WTC11 (cell line): ENCODE results near the gene TP73. TPM values are rescaled to one million over a fixed set of nuclear protein-coding genes. Genes with fewer than 3 reads are reported as not detected.

Experiments
- ATAC-seq: fragments of 200-7000 bp; cut with Tn5 transposase; 2 replicates; pipeline ENCODE4 v1.10.0; 2021; ENCODE audit warnings: mild to moderate bottlenecking, moderate library complexity
- CTCF ChIA-PET: fragments of 300-600 bp; sonication (Branson Sonifier 250); formaldehyde crosslinking; loops from one replicate; lab custom pipeline; 2021; ENCODE audit warnings: antibody characterized with exemption; lab: Charles Lee
- POLR2A ChIA-PET: fragments of 350-600 bp; sonication (Branson Sonifier 250); formaldehyde crosslinking; loops from one replicate; lab custom pipeline; 2021; ENCODE audit warnings: antibody characterized with exemption; lab: Charles Lee
- DNase-seq: peaks from one replicate; pipeline ENCODE4 v3.0.0; 2021; ENCODE audit warnings: low spot score
- H3K27ac Mint-ChIP-seq: 2 replicates; pipeline ENCODE4 v1.8.0; 2021; ENCODE audit warnings: mixed read lengths
- H3K27me3 Mint-ChIP-seq: 2 replicates; pipeline ENCODE4 v1.8.0; 2021; ENCODE audit warnings: low read depth, mild to moderate bottlenecking, moderate library complexity, mixed read lengths
- H3K36me3 Mint-ChIP-seq: 2 replicates; pipeline ENCODE4 v1.8.0; 2021; ENCODE audit warnings: mixed read lengths
- H3K4me1 Mint-ChIP-seq: 2 replicates; pipeline ENCODE4 v1.8.0; 2022; ENCODE audit warnings: mixed read lengths
- H3K4me3 Mint-ChIP-seq: 2 replicates; pipeline ENCODE4 v1.8.0; 2021; ENCODE audit warnings: mild to moderate bottlenecking, moderate library complexity, mixed read lengths
- H3K9me3 Mint-ChIP-seq: 2 replicates; pipeline ENCODE4 v1.8.0; 2021; ENCODE audit warnings: mixed read lengths
- CBFB ChIP-seq: sonication (generic); formaldehyde crosslinking; IDR thresholded peaks from 2 replicates; pipeline ENCODE4 v1.8.1; 2022; ENCODE audit warnings: mild to moderate bottlenecking, low read depth, missing genetic modification reagents
- E2F4 ChIP-seq: sonication (generic); formaldehyde crosslinking; IDR thresholded peaks from 2 replicates; pipeline ENCODE4 v1.8.1; 2022; ENCODE audit warnings: low read depth, mild to moderate bottlenecking, moderate library complexity, missing genetic modification reagents, borderline replicate concordance
- ELF4 ChIP-seq: sonication (generic); formaldehyde crosslinking; IDR thresholded peaks from 2 replicates; pipeline ENCODE4 v1.8.1; 2022; ENCODE audit warnings: low read depth, mild to moderate bottlenecking, moderate library complexity, missing genetic modification reagents
- ESRRA ChIP-seq: sonication (generic); formaldehyde crosslinking; IDR thresholded peaks from 2 replicates; pipeline ENCODE4 v1.8.1; 2022; ENCODE audit warnings: mild to moderate bottlenecking, missing genetic modification reagents, borderline replicate concordance
- FOXJ3 ChIP-seq: sonication (generic); formaldehyde crosslinking; IDR thresholded peaks from 2 replicates; pipeline ENCODE4 v1.9.0; 2021; ENCODE audit warnings: missing genetic modification reagents, mild to moderate bottlenecking, borderline replicate concordance
- FOXK1 ChIP-seq: sonication (generic); formaldehyde crosslinking; IDR thresholded peaks from 2 replicates; pipeline ENCODE4 v1.8.0; 2022; ENCODE audit warnings: mild to moderate bottlenecking, moderate library complexity, missing genetic modification reagents
- HMGA2 ChIP-seq: fragments of 250-450 bp; sonication (Bioruptor Pico); IDR thresholded peaks from 2 replicates; pipeline ENCODE4 v1.4.0; 2021; ENCODE audit warnings: mild to moderate bottlenecking, moderate library complexity
- IRF2 ChIP-seq: sonication (generic); formaldehyde crosslinking; IDR thresholded peaks from 2 replicates; pipeline ENCODE4 v1.8.0; 2022; ENCODE audit warnings: low read depth, missing genetic modification reagents, borderline replicate concordance
- KAT7 ChIP-seq: sonication (generic); formaldehyde crosslinking; IDR thresholded peaks from 2 replicates; pipeline ENCODE4 v1.8.1; 2023; ENCODE audit warnings: missing genetic modification reagents, mild to moderate bottlenecking, borderline replicate concordance
- MYBL2 ChIP-seq: sonication (generic); formaldehyde crosslinking; IDR thresholded peaks from 2 replicates; pipeline ENCODE4 v1.8.1; 2023; ENCODE audit warnings: mild to moderate bottlenecking, moderate library complexity, missing genetic modification reagents
- NR1H2 ChIP-seq: sonication (generic); formaldehyde crosslinking; IDR thresholded peaks from 2 replicates; pipeline ENCODE4 v1.9.0; 2021; ENCODE audit warnings: mild to moderate bottlenecking, moderate library complexity, missing genetic modification reagents
- PRRX2 ChIP-seq: fragments of 250-450 bp; sonication (Bioruptor Pico); IDR thresholded peaks from 2 replicates; pipeline ENCODE4 v1.8.0; 2021; ENCODE audit warnings: mild to moderate bottlenecking
- SMAD3 ChIP-seq: sonication (generic); formaldehyde crosslinking; IDR thresholded peaks from 2 replicates; pipeline ENCODE4 v1.8.0; 2022; ENCODE audit warnings: missing genetic modification reagents, mild to moderate bottlenecking, borderline replicate concordance
- SOX15 ChIP-seq: fragments of 250-450 bp; sonication (Bioruptor Pico); IDR thresholded peaks from 2 replicates; pipeline ENCODE4 v1.9.0; 2021; ENCODE audit warnings: mild to moderate bottlenecking
- SP1 ChIP-seq: sonication (generic); formaldehyde crosslinking; conservative IDR thresholded peaks from 2 replicates; pipeline ENCODE4 v1.8.1; 2022; ENCODE audit warnings: missing genetic modification reagents
- ZMAT4 ChIP-seq: fragments of 250-450 bp; sonication (Bioruptor Pico); IDR thresholded peaks from 2 replicates; pipeline ENCODE4 v1.9.0; 2021; ENCODE audit warnings: mild to moderate bottlenecking
- ZNF532 ChIP-seq: fragments of 250-450 bp; sonication (Bioruptor Pico); IDR thresholded peaks from 2 replicates; pipeline ENCODE4 v1.9.0; 2021; ENCODE audit warnings: mild to moderate bottlenecking, borderline replicate concordance
- total RNA-seq: library from RNA; stranded (reverse); gene quantifications from 3 replicates; pipeline ENCODE4 v1.2.3, GENCODE V29; 2021
- TF ChIP-seq, protein P1 (sequence below): sonication (generic); formaldehyde crosslinking; IDR thresholded peaks from 2 replicates; pipeline ENCODE4 v1.8.0; 2022; ENCODE audit warnings: mild to moderate bottlenecking, missing genetic modification reagents
- TF ChIP-seq, protein P2 (sequence below): sonication (generic); formaldehyde crosslinking; IDR thresholded peaks from 2 replicates; pipeline ENCODE4 v1.8.1; 2023; ENCODE audit warnings: mild to moderate bottlenecking, missing genetic modification reagents, borderline replicate concordance

The TP73 gene
- total RNA-seq, 1 experiment from 2014 or later = 5.7 TPM

DNA sequence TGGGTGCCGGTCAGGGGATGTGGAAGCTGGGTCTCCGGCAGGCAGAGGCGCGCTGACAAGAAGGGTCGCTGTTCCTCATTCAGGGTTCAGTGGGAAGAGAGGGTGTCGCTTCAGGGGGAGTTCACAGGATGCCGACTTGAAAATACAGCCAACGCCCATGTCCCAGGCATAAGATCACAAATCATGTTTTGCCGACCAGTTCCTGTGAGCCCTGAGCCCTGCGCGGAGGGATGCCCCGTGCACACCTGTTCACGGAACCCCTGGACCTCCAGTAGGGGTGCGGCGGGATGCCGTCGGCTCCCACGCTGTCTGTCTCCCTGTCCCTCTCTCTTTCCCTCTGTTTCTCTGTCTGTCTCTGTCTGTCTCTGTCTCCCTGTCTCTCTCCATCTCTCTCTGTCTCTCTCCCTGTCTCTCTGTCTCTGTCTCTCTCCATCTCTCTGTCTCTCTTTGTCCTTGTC, 26.8 kb downstream of the TP73 start (continued):
- TF ChIP-seq ZNF532 (CRISPR knock-in tag) (no peak), FOXJ3 (CRISPR knock-in tag) (no peak), ELF4 (no peak), MYBL2 (no peak)

GRCh38 chr1:3679799-3680453, 27.6 kb downstream of the TP73 start:
- ChIA-PET CTCF (interaction anchor here (0.6 kb wide), 1 partner anchor 64 kb away, joined by 3 read pairs; no protein-coding TSS in a partner anchor), POLR2A (no interaction called here)

More at GRCh38 chr1:3679799-3680453, 27.6 kb downstream of the TP73 start:
- TF ChIP-seq NR1H2 (CRISPR knock-in tag) (no peak), E2F4 (no peak), SP1 (no peak), SOX15 (no peak), FOXK1 (CRISPR knock-in tag) (no peak), IRF2 (CRISPR knock-in tag) (no peak), PRRX2 (no peak), ZMAT4 (CRISPR knock-in tag) (no peak), KAT7 (CRISPR knock-in tag) (no peak), SMAD3 (no peak), HMGA2 (CRISPR knock-in tag) (no peak), CBFB (CRISPR knock-in tag) (no peak), ESRRA (no peak)
- TF ChIP-seq, protein P1, sequence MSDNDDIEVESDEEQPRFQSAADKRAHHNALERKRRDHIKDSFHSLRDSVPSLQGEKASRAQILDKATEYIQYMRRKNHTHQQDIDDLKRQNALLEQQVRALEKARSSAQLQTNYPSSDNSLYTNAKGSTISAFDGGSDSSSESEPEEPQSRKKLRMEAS (CRISPR knock-in tag) = no peak
- TF ChIP-seq, protein P2, sequence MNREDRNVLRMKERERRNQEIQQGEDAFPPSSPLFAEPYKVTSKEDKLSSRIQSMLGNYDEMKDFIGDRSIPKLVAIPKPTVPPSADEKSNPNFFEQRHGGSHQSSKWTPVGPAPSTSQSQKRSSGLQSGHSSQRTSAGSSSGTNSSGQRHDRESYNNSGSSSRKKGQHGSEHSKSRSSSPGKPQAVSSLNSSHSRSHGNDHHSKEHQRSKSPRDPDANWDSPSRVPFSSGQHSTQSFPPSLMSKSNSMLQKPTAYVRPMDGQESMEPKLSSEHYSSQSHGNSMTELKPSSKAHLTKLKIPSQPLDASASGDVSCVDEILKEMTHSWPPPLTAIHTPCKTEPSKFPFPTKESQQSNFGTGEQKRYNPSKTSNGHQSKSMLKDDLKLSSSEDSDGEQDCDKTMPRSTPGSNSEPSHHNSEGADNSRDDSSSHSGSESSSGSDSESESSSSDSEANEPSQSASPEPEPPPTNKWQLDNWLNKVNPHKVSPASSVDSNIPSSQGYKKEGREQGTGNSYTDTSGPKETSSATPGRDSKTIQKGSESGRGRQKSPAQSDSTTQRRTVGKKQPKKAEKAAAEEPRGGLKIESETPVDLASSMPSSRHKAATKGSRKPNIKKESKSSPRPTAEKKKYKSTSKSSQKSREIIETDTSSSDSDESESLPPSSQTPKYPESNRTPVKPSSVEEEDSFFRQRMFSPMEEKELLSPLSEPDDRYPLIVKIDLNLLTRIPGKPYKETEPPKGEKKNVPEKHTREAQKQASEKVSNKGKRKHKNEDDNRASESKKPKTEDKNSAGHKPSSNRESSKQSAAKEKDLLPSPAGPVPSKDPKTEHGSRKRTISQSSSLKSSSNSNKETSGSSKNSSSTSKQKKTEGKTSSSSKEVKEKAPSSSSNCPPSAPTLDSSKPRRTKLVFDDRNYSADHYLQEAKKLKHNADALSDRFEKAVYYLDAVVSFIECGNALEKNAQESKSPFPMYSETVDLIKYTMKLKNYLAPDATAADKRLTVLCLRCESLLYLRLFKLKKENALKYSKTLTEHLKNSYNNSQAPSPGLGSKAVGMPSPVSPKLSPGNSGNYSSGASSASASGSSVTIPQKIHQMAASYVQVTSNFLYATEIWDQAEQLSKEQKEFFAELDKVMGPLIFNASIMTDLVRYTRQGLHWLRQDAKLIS = no peak
- H3K4me3 Mint-ChIP-seq = no peak overlapping the region
- H3K27me3 Mint-ChIP-seq = peaks cover 7% of the 10 kb centered on the region
- H3K4me1 Mint-ChIP-seq = peaks cover 15% of the 10 kb centered on the region
- H3K27ac Mint-ChIP-seq = no peak overlapping the region
- no peak for ATAC-seq
- peaks cover 6% of the 10 kb centered on the region; the same call in 1 of the 2 replicates for H3K9me3 Mint-ChIP-seq
- no peak for DNase-seq
- peaks cover 3% of the 10 kb centered on the region; the same call in 1 of the 2 replicates for H3K36me3 Mint-ChIP-seq
